Activated gamma-delta T cell (primary cell): ENCODE measurements around the gene RNF167.
A peak's percentile ranks its signal among the peaks of the same experiment; 100 is the strongest.

Source experiments
- DNase-seq: peaks from one replicate; lab custom pipeline; 2025; lab: John Stamatoyannopoulos, UW

The RNF167 gene

GRCh38 chr17:4980644-4981216 lies 40.7 kb downstream of the RNF167 start:
- no peak for DNase-seq

GRCh38 chr17:4982305-4982704 lies 42.2 kb downstream of the RNF167 start:
- DNase-seq = no peak

GRCh38 chr17:4986403-4986802 lies 46.3 kb downstream of the RNF167 start:
- no peak for DNase-seq

- peak; percentile 87 for DNase-seq
Observed at GRCh38 chr17:4986951-4987766, 47.1 kb downstream of the RNF167 start, which contains the start of gene CAMTA2. Gene CAMTA2, minus strand, starts transcription at chr17:4987675. Its CDS starts 1,453 bp downstream, at chr17:4986222.

GRCh38 chr17:4987767-4988567 lies 47.9 kb downstream of the RNF167 start:
- DNase-seq = no peak

GRCh38 chr17:4994081-4994595 lies 54.1 kb downstream of the RNF167 start:
- DNase-seq = no peak
